Peyer's patch (tissue), 4 donors: ENCODE data around the gene RAB15.

Experiments
- POLR2A ChIP-seq, 2 donors: fragments of 450-650 bp; IDR thresholded peaks; one replicate each; pipeline ENCODE4 v1.5.1; 2017; ENCODE audit warnings: antibody characterized with exemption in 2 of 2, mild to moderate bottlenecking in 2 of 2, moderate library complexity in 2 of 2
- TF ChIP-seq, protein P1 (sequence below), 6 experiments: fragments of 450-650 bp in 4 of 6; fragments of 200-600 bp in 2 of 6; sonication (generic) in 1 of 6; IDR thresholded peaks; one replicate each; pipeline ENCODE4 v1.5.1; 2017 to 2019; ENCODE audit warnings: antibody characterized with exemption in 6 of 6, mild to moderate bottlenecking in 3 of 6, moderate library complexity in 1 of 6

DNA sequence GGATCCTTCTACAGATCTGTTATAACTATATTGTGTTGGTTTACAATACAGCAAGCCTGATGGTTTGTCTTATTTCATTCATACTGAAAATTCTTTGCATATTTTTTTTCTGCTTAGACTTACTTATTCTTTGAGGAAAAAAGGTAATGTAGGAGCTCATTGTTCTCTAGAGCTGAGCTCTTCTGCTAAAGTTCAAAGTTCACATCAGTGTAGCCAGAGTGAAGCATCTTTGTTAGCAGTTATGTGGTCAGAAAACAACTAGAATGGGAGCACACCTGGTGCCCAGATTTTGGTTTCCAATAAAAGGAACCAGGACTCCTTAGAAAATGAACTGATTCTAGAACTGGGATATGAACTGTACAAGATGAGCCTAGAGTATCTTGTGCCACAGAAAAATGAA lies 39.9 kb downstream of the RAB15 start:
- TF ChIP-seq, protein P1, sequence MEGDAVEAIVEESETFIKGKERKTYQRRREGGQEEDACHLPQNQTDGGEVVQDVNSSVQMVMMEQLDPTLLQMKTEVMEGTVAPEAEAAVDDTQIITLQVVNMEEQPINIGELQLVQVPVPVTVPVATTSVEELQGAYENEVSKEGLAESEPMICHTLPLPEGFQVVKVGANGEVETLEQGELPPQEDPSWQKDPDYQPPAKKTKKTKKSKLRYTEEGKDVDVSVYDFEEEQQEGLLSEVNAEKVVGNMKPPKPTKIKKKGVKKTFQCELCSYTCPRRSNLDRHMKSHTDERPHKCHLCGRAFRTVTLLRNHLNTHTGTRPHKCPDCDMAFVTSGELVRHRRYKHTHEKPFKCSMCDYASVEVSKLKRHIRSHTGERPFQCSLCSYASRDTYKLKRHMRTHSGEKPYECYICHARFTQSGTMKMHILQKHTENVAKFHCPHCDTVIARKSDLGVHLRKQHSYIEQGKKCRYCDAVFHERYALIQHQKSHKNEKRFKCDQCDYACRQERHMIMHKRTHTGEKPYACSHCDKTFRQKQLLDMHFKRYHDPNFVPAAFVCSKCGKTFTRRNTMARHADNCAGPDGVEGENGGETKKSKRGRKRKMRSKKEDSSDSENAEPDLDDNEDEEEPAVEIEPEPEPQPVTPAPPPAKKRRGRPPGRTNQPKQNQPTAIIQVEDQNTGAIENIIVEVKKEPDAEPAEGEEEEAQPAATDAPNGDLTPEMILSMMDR (IDR thresholded peaks at IDR 0.05): no peak
- TF ChIP-seq POLR2A (IDR thresholded peaks at IDR 0.05): no peak
